H1 (cell line): Measurements from ENCODE around the gene CHD9NB. TPM values are rescaled to one million over a fixed set of nuclear protein-coding genes. Genes with fewer than 3 reads are reported as not detected.
"Not testable (repeated sequence)": the region's sequence is repeated elsewhere in the genome, so short reads cannot be mapped to it uniquely, and the experiment has no call there.

Experiments used
- CTCF ChIA-PET: fragments of 300-600 bp; sonication (Branson Sonifier 250); formaldehyde crosslinking; loops from one replicate; lab custom pipeline; 2021; ENCODE audit not compliant: partially characterized antibody; lab: Charles Lee
- POLR2A ChIA-PET: fragments of 300-600 bp; sonication (Branson Sonifier 250); formaldehyde crosslinking; loops from one replicate; lab custom pipeline; 2021; ENCODE audit warnings: inconsistent platforms; ENCODE audit not compliant: partially characterized antibody; lab: Charles Lee
- DNase-seq, 2 experiments: peaks; one replicate each; pipeline versions ENCODE4 v3.0.0 to v3.0.0-alpha.2; 2010 to 2022; ENCODE audit warnings: low spot score in 2 of 2, low read depth in 1 of 2, mixed read lengths in 1 of 2
- FAIRE-seq: peaks from 2 replicates; lab custom pipeline; 2011; peaks lifted over from hg19 to GRCh38; lab: Jason Lieb, UNC
- H2AFZ ChIP-seq: 2 replicates; pipeline ENCODE4 v1.8.1; 2012; ENCODE audit warnings: low read length, inconsistent platforms
- H2AK5ac ChIP-seq: 2 replicates; pipeline ENCODE4 v1.6.1; 2013; ENCODE audit warnings: low read depth, low read length
- H2BK120ac ChIP-seq: replicated peaks from 2 replicates; pipeline ENCODE3; 2013; ENCODE audit warnings: low read depth, low read length, inconsistent platforms
- H2BK12ac ChIP-seq: 2 replicates; pipeline ENCODE4 v1.6.1; 2013; ENCODE audit warnings: low read depth, low read length
- H2BK15ac ChIP-seq: 2 replicates; pipeline ENCODE4 v1.6.1; 2013; ENCODE audit warnings: low read length
- H2BK20ac ChIP-seq: 2 replicates; pipeline ENCODE4 v1.6.1; 2013; ENCODE audit warnings: low read length
- H2BK5ac ChIP-seq: 2 replicates; pipeline ENCODE4 v1.6.1; 2013; ENCODE audit warnings: low read depth, low read length
- H3K14ac ChIP-seq: 2 replicates; pipeline ENCODE4 v1.6.1; 2013; ENCODE audit warnings: inconsistent platforms; ENCODE audit not compliant: insufficient read length
- H3K18ac ChIP-seq: 2 replicates; pipeline ENCODE4 v1.6.1; 2013; ENCODE audit warnings: low read length; ENCODE audit errors: extremely low read depth
- H3K23ac ChIP-seq: 2 replicates; pipeline ENCODE4 v1.6.1; 2013; ENCODE audit warnings: inconsistent platforms; ENCODE audit not compliant: insufficient read length
- H3K23me2 ChIP-seq: 2 replicates; pipeline ENCODE4 v1.6.1; 2013; ENCODE audit warnings: low read depth, low read length
- H3K27ac ChIP-seq: 2 replicates; pipeline ENCODE4 v1.6.1; 2011; ENCODE audit warnings: low read depth, low read length, inconsistent platforms
- H3K27me3 ChIP-seq, 4 experiments: replicated peaks in 1 of 4; 1 replicate in 1 of 4; 2 replicates in 3 of 4; pipeline versions ENCODE4 v1.6.1 to v1.8.1; 2011 to 2013; ENCODE audit warnings: low read length in 3 of 4, mild to moderate bottlenecking in 3 of 4, inconsistent platforms in 2 of 4, mixed read lengths in 2 of 4, moderate library complexity in 1 of 4; ENCODE audit not compliant: control insufficient read depth in 3 of 4, insufficient read depth in 3 of 4; ENCODE audit errors: extremely low read depth in 1 of 4
- H3K36me3 ChIP-seq, 4 experiments: 2 replicates each; pipeline versions ENCODE4 v1.6.1 to v1.8.1; 2011 to 2013; ENCODE audit warnings: mild to moderate bottlenecking in 4 of 4, low read length in 3 of 4, moderate library complexity in 2 of 4, control low read depth in 1 of 4, inconsistent platforms in 1 of 4; ENCODE audit not compliant: insufficient read depth in 4 of 4, control insufficient read depth in 2 of 4
- H3K4ac ChIP-seq: replicated peaks from 2 replicates; pipeline ENCODE3; 2013; ENCODE audit warnings: low read length, low read depth, mixed read lengths, inconsistent platforms; ENCODE audit not compliant: insufficient read length
- H3K4me1 ChIP-seq, 4 experiments: replicated peaks in 1 of 4; 1 replicate in 1 of 4; 2 replicates in 3 of 4; pipeline versions ENCODE4 v1.6.1 to v1.8.1; 2011 to 2013; ENCODE audit warnings: low read length in 3 of 4, inconsistent platforms in 2 of 4, mixed read lengths in 1 of 4; ENCODE audit not compliant: insufficient read depth in 4 of 4, control insufficient read depth in 3 of 4
- H3K4me2 ChIP-seq, 2 experiments: 2 replicates each; pipeline versions ENCODE4 v1.6.1 to v1.8.1; 2011 to 2013; ENCODE audit warnings: low read depth in 2 of 2, low read length in 2 of 2, control low read depth in 1 of 2, inconsistent platforms in 1 of 2, mild to moderate bottlenecking in 1 of 2; ENCODE audit not compliant: insufficient read depth in 1 of 2
- H3K4me3 ChIP-seq, 4 experiments: fragments of 200-600, 300-600 bp in 1 of 4; sonication (generic), shearing (Covaris generic), sonication (Bioruptor Twin) in 1 of 4; 2 replicates each; pipeline versions ENCODE4 v1.5.1 to v1.8.1; 2011 to 2016; ENCODE audit warnings: low read length in 4 of 4, low read depth in 3 of 4, control low read depth in 2 of 4, inconsistent platforms in 2 of 4, mild to moderate bottlenecking in 2 of 4, mixed read lengths in 1 of 4, moderate library complexity in 1 of 4; ENCODE audit not compliant: insufficient read depth in 2 of 4; ENCODE audit errors: extremely low read depth in 1 of 4
- H3K56ac ChIP-seq: replicated peaks from 2 replicates; pipeline ENCODE3; 2013; ENCODE audit warnings: low read depth, mild to moderate bottlenecking, mixed read lengths, low read length, inconsistent platforms; ENCODE audit not compliant: insufficient read length
- H3K79me1 ChIP-seq: 2 replicates; pipeline ENCODE4 v1.6.1; 2013; ENCODE audit warnings: low read depth, low read length, control low read depth
- H3K79me2 ChIP-seq, 2 experiments: 2 replicates each; pipeline versions ENCODE4 v1.6.1 to v1.8.1; 2012 to 2013; ENCODE audit warnings: low read length in 2 of 2, mild to moderate bottlenecking in 2 of 2, inconsistent platforms in 1 of 2; ENCODE audit not compliant: insufficient read depth in 2 of 2, control insufficient read depth in 1 of 2
- H3K9ac ChIP-seq, 4 experiments: replicated peaks in 1 of 4; 1 replicate in 1 of 4; 2 replicates in 3 of 4; pipeline versions ENCODE4 v1.6.1 to v1.8.1; 2011 to 2013; ENCODE audit warnings: low read depth in 3 of 4, low read length in 3 of 4, control low read depth in 2 of 4, mild to moderate bottlenecking in 2 of 4, moderate library complexity in 2 of 4, inconsistent platforms in 1 of 4; ENCODE audit errors: extremely low read depth in 1 of 4
- H3K9me3 ChIP-seq, 2 experiments: 2 replicates each; pipeline versions ENCODE4 v1.6.1 to v1.8.1; 2012 to 2013; ENCODE audit warnings: mild to moderate bottlenecking in 2 of 2, moderate library complexity in 2 of 2, control low read depth in 1 of 2, inconsistent platforms in 1 of 2, low read depth in 1 of 2, low read length in 1 of 2, mixed read lengths in 1 of 2; ENCODE audit not compliant: insufficient read depth in 2 of 2
- H4K20me1 ChIP-seq, 2 experiments: replicated peaks in 1 of 2; 2 replicates each; pipeline versions ENCODE3 to v1.8.1; 2011 to 2013; ENCODE audit warnings: inconsistent platforms in 2 of 2, low read length in 2 of 2, mild to moderate bottlenecking in 1 of 2; ENCODE audit not compliant: insufficient read depth in 2 of 2, control insufficient read depth in 1 of 2
- H4K5ac ChIP-seq: 2 replicates; pipeline ENCODE4 v1.6.1; 2013; ENCODE audit warnings: low read length, low read depth, mixed read lengths, inconsistent platforms; ENCODE audit not compliant: insufficient read length
- H4K8ac ChIP-seq: 2 replicates; pipeline ENCODE4 v1.8.0; 2013; ENCODE audit warnings: mild to moderate bottlenecking, moderate library complexity, low read length, inconsistent platforms; ENCODE audit not compliant: insufficient read depth; ENCODE audit errors: extremely low read depth
- H4K91ac ChIP-seq: replicated peaks from 2 replicates; pipeline ENCODE3; 2013; ENCODE audit warnings: low read length, mixed read lengths, inconsistent platforms; ENCODE audit not compliant: insufficient read length
- WGBS, 2 experiments: shearing (Covaris generic) in 1 of 2; methylation state at CpG; one replicate each; pipeline versions ENCODE4 v1.1.6 to v1.1.7; 2013 to 2015; ENCODE audit warnings: low lambda C conversion rate in 2 of 2, mixed read lengths in 2 of 2, inconsistent platforms in 1 of 2, low coverage in 1 of 2, missing lambda C conversion rate in 1 of 2; ENCODE audit not compliant: insufficient replicate concordance in 2 of 2, insufficient coverage in 1 of 2, insufficient read length in 1 of 2; ENCODE audit errors: extremely low coverage in 1 of 2, missing lambda C conversion rate in 1 of 2; 5-methylcytosine and 5-hydroxymethylcytosine counted together
- polyA plus RNA-seq, 7 experiments: library from polyadenylated mRNA; depleted of rRNA in 3 of 7; stranded (reverse) in 5 of 7; unstranded in 2 of 7; fragments of >200 nt in 5 of 7; fragments of 200-250 nt in 2 of 7; gene quantifications; 1 replicate in 5 of 7; 2 replicates in 1 of 7; 4 replicates in 1 of 7; pipeline versions ENCODE4 v1.2.1 to v1.2.3, GENCODE V29; 2011 to 2013; ENCODE audit warnings: missing spikeins in 2 of 7, mixed read lengths in 2 of 7
- total RNA-seq: library from RNA; stranded (reverse); fragmentation: NEBNext Ultra II Directional; extraction: Animal tissue kit (Norgen Biotek cat#: 25700); gene quantifications from 2 replicates; pipeline ENCODE4 v1.2.1, GENCODE V29; 2021

Gene CHD9NB
- total and polyA plus RNA-seq, 2 of the 8 experiments (the other 6 are each of a cell fraction or from before 2014, with no cell fraction given), result 4.5 to 5.9 TPM

DNA sequence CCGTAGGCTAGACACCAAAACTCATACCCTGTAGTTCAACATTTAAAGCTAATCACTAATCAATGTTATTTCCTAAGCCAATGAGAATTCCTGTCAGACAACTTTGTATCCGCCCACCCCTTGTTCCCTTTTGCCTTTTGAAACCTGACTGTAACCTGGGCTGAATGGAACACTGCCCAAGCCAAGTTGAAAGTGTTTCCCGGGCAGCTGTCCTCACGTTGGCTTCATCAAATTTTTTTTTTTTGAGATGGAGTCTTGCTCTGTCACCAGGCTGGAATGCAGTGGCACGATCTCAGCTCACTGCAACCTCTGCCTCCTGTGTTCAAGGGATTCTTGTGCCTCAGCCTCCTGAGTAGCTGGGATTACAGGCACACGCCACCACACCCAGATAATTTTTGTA lies 16.0 kb downstream of the CHD9NB start:
- H2AK5ac ChIP-seq, H4K8ac ChIP-seq, H2AFZ ChIP-seq, H3K36me3 ChIP-seq, H3K79me1 ChIP-seq, H3K27me3 ChIP-seq, H4K20me1 ChIP-seq, H3K18ac ChIP-seq, DNase-seq, H3K4me3 ChIP-seq, H3K23me2 ChIP-seq, H3K9ac ChIP-seq, H2BK5ac ChIP-seq, H3K27ac ChIP-seq, H4K5ac ChIP-seq, H3K23ac ChIP-seq, H3K79me2 ChIP-seq, H2BK120ac ChIP-seq, H2BK15ac ChIP-seq, H3K14ac ChIP-seq, H3K4me2 ChIP-seq, FAIRE-seq, H3K4ac ChIP-seq, H3K56ac ChIP-seq, H4K91ac ChIP-seq: not testable (repeated sequence)
- CTCF ChIA-PET, result interaction anchor here (0.6 to 1.4 kb wide), 3 partner anchors 15 to 1224 kb away, joined by 3 to 6 read pairs (median 3); no protein-coding TSS in a partner anchor
- peak overlapping the region; percentile 88; the same call in 1 of the 2 replicates for H2BK20ac ChIP-seq
- peaks cover 0 to 10% of the 10 kb centered on the region in 2 experiments; a peak in 1 of 4 replicates for H3K9me3 ChIP-seq
- 94% methylated on average over 6 of the region's 6 CpGs; no CpG with 5 or more reads in 1 of the 2 experiments for WGBS, 2 experiments
- 0 out of 2 replicates have a peak overlapping the region, but pooled peaks have one; percentile 78 for H2BK12ac ChIP-seq
- POLR2A ChIA-PET, result interaction anchor here (0.7 kb wide), 1 partner anchor 18 kb away, joined by 3 read pairs; the partner anchor contains the start of gene CHD9
- H3K4me1 ChIP-seq, result peaks cover 2 to 10% (median 8%) of the 10 kb centered on the region in 4 experiments
